Suppressor macrophage (primary cell): Measurements from ENCODE around the gene TP53INP2.
"Not testable (repeated sequence)": the region's sequence is repeated elsewhere in the genome, so short reads cannot be mapped to it uniquely, and the experiment has no call there.

ENCODE experiments used
- DNase-seq, 4 experiments: peaks; one replicate each; pipeline ENCODE4 v3.0.0-alpha.2; 2020 to 2022

TP53INP2 gene

DNA sequence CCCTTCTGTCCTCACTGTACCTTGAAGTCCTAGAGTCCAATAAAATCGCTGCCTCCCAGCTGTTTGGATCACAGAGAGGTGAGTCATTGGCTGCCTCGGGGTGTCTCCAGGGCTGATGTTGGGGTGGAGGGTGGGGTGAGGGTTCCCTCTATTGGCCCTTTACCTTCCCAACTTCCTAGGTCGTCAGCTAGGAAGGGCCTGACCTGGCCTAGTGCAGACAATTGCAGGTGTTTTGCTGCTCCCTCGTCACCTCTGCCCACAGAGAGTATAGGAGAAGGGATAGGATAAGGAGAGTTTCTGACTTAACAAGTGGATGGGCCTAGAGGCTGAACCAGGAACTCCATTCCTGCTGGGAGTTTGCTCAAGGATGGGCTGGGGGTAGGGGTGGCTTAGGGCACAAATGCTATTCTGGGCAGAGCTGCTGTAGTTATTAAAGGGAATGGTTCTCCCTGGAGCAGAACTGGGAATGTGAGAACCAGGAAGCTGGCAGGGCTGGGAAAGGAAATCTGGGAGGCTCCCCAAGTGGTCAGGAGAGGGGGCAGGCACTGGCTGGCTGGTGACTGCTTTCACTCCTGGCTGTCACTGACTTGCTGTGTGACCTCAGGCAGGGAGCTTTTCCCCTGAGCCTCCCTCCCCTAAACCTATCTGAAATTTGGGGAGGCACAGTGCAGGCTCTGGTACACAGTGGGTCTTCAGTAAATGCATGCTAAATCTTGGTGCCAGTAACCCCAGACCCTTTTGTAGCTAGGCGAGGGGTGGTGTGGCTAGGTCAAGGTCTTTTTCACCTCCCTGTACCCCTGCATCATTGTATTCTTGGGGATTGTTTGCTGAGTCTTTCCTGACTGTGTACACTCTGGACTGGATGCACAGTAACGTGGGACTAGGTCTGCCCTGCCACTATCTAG is 1.5 kb downstream of the TP53INP2 start:
- DNase-seq, result peak; percentile 31 to 63 (median 53)

DNA sequence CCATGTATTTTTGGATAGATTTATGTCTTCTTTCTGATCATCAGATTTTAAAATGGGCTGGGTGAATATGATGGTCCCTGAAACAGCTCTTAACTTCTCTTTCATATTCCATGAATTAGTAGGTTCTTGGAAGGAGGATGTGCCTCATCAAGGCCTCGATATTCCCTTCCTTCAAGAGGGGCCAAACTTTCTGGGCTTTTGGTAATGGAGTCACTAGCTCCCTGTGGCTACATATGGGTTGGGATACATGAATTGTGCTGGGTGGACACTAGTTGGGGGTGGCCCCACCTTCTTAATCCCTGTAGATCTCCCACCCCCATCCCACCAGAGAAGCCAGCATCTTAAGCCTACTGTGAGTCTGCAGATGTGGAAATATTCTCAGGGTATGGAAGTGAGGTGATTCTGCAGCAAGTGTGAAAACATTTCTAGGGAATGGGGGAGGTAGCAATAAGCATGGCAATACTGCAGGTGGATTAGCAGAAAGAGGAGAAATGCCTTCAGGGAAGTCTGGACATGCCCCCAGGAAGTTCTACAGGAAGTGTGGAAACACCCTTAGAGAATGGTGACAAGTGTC is 2.2 kb downstream of the TP53INP2 start:
- no peak for DNase-seq

DNA sequence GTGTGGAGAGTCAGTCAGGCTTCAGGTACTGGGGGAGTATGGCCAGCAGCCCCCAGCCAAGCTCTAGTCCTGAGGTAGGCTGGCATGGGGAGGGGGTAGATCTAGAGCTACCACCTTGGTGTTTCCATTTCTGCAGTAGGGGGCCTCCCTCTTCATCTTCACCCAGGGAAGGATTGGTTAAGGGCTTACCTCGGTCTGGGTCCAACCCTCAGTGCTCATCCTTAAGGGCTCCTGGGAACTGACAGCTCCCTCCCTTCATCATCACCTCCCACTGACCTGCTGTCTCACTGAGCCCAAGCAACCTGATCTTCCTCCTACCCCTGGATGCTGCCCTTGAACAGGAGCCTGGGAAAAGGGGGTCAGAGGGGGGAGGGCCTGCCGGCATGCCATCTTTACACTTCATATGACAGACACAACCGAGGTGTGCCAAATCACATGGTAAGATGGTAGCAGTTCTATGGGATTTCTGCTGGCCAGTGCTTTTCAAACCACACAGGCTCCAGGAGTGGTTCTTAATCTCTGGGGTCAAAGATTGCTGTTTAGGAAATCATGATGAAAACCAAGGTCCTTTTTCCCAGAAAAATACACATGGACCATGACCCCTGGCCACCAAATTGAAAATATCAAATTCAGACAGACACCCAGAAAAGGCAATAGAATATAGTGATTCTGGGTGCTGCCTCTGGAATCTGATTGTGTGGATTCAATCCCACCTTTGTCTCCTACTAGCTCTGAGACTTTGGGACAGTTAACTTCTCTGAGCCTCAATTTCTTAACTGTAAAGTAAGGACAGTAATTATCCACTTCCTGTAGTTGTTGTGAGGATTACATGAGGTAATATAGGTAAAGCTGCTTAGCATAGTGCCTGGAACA is 3.0 kb downstream of the TP53INP2 start:
- DNase-seq, result no peak

DNA sequence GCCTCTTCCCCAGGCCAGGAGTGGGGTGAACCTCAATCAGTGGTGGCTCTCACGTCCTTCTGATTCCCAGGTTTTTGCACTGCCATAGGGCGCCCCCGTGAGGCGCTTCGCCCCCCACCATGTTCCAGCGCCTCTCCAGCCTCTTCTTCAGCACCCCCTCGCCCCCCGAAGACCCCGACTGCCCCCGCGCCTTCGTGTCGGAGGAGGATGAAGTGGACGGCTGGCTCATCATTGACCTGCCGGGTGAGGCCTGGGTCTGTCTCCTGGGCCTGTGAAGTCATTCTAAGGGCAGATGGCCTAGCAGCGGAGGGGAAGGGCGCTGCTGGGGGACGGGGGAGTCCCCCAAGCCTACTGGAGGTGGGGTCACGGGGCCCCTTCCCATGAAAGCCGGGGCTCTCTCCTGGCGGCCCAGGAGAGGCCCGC is 4.5 kb downstream of the TP53INP2 start:
- DNase-seq, result peak; percentile 38 to 69 (median 45)

DNA sequence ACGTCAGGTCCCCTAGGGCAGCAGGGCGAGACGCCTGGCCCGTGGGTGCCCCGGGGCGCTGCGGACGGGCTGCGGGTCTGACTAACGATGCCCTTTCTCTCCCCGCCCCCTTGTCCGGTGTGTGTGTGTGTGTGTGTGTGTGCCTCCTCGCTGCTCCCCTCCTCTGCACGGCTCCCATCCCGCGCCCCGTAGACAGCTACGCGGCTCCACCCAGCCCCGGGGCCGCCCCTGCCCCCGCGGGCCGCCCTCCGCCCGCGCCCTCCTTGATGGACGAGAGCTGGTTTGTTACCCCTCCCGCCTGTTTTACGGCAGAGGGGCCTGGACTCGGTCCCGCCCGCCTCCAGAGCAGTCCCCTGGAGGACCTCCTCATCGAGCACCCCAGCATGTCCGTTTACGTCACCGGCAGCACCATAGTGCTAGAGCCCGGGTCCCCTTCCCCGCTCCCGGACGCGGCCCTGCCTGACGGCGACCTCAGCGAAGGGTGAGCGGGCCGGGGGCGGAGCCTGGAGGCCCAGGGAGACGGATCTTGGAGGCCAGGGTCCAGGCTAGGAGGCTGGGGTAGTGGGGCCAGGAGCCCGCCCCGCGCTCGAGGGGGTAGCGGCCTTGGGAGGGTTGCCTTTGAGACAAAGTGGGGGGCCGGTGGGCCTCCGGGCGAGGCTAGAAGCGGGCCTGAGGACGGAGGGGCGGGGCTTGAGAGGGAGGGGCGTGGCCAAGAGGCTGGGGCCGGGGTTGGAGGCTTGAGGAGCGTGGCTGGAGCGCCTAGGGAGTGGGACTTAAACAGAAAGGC is 5.1 kb downstream of the TP53INP2 start:
- DNase-seq, result peak; percentile 60 to 78 (median 66)

DNA sequence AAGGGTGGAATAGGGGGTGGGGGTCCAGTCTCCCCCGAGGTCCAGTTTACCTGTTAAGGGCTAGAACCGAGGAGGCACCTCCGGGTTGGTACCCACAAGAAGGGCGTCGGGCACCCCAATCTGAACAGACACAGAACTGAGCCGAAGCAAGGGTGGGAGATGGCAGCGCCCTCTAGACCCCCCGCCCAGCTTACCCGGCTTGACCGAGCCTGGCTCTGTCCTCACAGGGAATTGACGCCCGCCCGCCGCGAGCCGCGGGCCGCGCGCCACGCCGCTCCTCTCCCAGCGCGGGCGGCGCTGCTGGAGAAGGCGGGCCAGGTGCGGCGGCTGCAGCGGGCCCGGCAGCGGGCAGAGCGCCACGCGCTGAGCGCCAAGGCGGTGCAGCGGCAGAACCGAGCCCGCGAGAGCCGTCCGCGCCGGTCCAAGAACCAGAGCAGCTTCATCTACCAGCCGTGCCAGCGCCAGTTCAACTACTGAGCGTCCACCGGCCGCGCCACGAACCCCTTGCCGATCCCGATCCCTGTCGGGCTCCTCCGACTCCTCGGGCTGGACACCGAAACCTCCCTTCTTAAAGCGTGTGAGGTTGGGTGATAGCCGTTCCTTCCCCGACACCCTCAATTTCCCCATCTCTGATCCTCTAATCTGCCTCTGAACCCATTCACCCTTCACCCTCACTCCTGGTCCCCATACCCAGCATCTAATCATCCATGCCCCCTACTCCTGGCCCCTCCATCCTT is 5.9 kb downstream of the TP53INP2 start:
- DNase-seq, result peak; percentile 16 to 68 (median 42)

DNA sequence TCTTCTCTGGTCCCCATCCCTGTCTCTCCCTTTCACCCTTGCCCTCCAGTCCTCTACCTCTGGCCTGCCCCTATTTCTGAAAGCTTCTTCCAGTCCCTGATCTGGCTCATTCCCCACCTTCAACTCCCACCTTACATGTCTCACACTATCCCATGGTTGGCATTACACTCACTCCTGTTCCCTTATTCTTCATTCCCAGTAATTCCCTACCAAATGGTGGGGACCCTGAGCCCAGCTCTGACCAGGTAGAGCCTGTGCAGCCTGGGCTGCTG is 6.4 kb downstream of the TP53INP2 start:
- DNase-seq, result no peak

DNA sequence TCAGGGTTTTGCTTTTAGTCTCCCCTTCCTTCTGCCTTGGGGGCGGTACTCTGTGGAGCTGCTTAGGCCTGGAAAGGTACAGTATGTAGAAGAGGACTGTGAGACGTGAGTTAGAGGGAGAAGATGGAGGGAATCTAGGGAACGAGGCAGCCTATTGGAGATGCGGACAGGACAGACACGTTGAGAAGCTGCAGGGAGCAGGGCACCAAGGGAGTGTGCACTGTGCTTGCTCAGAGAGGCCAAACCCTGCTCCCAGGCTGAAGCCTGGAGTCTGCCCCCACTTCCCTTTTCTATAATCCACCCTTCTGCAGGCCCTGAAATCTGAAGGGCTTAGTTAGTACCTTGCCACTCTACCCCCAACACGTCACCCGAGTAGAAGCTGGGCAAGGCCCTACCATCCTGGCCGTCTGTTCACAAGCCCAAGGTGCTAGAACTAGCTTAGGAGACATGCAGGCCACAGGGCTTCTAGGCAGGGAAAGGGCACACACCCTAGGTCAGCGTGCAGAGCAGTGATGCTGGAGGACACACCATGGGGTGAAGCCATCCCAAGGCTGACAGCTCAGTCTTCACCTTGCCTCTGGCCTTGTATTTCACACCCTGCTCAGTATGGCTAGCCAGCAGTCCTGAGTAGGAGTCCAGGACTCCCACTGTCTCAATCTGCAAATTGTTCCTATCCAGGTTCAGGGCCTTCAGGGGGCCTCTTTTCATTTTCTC is 6.9 kb downstream of the TP53INP2 start:
- DNase-seq, result peak; percentile 28 to 54 (median 45)

DNA sequence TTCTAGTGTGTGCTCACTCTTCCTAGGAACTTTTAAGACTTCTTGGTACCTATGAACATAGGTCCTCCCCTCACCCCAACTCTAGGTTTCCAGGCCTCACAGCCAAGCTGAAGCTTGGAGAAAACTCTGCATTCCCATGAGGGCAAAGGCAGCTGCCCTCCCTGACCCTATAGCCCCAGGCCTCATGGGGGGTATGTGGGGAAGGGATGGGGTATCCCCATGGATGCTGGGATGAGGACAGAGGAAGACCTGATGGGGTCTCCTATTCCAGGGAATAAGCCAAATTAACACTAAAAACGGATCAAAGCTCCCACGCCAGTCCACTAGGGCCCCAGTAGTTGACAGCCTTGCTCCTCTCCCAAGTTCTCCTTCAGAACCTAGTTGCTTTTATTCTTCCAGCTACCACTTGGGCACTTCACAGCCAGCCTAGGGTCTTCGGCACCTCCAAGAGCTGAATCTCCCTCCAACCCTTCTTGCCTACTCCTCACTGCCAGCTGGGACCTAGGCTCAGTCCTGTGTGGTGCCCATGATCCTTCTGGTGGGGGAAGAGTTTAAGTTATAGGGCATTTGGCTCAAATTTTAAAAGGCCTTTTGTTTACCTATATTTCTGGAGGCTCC is 7.8 kb downstream of the TP53INP2 start:
- no peak for DNase-seq

DNA sequence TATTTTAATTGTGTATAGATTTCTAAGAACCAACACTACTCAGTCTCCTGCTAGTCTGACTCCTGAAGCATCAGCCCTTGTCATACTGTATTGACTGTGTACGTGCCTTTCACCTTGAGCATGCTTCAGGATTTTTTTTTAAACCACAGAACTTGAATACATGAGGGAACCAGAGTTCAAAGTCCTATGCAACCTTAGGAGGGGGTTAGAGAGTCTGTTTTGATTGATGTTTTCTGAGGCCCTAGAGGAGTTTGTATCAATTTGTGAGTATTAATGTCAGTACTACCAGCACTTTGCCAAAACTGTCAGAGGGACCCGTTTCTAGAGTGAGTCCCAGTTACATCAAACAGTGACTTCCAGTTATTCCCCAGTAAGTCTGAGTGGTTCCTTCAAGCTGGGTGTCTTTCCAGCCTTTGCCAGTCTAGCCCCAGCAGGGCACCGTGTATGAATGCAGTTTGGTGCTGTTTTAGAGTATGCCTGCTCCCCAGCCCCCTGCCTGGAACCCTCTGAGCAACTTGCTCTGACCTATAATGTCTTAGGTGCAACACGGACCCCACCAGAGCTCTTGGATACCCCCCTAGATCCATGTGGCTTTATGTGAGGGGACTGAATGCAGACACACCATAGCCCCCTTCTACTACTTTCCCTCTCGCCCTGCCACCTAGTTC is 8.5 kb downstream of the TP53INP2 start:
- no peak for DNase-seq

DNA sequence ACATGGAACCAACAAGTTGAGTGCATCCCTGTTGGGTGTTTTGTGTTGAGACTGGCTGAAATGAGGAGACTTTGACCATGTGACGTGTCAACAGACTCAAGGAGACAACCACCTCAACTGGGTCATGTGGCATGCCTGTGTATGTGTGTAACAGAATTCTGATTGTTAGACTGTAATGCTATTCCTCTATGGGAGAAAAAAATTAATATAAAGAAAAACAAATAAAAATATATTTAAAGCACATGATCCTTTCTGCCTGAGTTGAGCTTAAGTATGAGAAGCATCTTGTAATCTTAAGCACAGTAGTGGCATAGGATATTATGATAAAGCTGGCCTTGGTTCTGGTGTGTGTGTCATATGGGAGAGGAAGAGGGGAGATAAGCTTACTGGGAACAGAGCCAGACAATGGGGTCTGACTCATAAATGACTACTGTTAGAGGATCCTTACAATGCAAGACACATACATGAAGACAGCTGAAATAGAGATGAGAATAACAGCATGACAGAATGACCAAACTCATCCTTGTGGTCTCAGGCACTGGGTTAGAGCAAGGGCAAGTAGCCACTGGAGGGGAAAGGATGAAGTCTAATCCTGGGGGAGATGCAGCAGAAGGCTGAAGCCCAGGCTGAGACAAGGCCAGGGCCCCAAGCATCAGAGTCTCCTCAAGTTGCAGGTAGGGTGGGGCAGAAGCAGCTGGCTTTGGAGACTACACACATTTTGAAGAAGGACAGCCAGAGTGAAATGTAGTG is 9.2 kb downstream of the TP53INP2 start:
- DNase-seq, result peak; percentile 31 to 77 (median 52)

DNA sequence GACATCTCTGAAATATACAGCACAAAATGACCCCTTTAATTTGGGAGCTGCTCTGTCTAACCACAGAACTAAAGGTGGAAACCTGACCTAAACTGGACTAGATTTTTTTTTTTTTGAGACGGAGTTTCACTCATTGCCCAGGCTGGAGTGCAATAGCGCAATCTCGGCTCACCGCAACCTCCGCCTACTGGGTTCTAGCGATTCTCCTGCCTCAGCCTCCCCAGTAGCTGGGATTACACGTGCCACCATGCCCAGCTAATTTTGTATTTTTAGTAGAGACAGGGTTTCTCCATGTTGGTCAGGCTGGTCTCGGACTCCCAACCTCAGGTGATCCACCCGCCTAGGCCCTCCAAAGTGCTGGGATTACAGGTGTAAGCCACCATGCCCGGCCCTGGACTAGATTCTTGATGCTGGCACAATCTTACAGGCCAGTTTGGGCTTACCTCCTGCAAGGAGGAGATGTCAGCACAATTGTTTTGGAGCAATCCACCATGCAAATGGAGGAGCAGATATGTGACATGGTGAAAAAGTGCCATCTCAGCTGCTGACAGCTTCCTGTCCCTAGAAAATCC is 9.9 kb downstream of the TP53INP2 start:
- not testable (repeated sequence) for DNase-seq

DNA sequence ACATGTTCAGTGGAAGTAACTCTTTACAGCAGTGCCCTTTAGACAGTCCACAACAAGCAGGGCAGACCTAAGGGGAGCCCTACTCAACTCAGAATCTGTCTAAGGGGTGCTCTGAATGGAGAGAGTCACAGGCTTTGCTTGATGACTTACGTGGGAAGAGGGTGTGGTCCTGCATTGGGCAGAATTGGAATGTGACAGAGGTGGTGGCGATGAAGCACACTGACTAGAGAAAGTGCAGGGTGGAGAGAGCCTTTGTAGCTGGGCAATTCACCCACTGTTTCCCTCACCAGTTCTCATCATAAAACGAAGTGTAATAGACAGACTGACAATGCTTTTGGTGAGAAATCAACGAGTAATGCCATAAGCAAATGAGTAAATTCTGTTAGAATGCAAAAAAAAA is 11.2 kb downstream of the TP53INP2 start:
- no peak for DNase-seq

DNA sequence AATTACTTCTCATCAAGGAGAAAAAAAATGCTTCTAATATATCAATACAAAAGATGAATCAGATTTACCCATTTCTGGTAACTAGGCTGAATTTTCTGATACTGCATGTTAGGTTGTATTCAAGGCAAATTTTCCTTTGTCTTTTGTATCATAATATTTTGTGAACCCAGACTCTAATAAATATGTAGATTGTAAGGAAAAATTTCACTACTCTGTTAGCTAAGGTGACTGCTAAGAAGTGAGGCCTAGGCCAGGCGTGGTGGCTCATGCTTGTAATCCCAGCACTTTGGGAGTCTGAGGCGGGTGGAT is 12.7 kb downstream of the TP53INP2 start:
- DNase-seq, result no peak

DNA sequence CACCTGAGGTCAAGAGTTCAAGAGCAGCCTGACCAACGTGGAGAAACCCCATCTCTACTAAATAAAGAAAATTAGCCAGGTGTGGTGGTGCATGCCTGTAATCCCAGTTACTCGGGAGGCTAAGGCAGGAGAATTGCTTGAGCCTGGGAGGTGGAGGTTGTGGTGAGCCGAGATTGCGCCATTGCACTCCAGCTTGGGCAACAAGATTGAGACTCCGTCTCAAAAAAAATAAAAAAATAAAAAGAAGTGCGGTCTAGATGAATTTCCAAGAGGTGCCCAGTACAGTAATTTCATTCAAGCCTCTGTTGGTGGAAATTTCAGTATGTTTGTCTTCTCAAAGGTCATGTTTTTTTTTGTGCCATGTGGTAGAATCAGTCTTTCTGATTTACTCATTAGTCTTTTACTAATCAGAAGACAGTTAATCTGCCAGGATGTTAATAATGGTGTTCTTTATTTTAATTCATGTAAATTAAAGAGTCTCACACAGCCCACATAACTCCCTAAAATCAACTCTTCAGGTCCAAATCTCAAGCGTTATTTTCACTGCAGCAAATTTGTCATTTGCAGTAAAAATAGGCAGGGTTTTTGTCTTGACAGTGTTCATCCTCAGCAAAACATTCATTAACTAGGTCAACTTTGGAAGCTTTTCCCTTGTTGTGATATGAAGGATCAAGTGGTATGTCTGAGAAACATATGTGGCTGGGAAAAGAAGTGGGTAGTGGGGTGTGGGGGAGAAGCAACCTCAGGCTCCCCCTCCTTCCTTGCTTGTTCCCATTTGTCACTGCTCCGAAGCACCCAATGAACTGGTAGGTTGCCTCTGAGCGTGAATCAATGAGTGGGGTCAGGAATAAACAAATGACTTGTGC is 13.3 kb downstream of the TP53INP2 start:
- DNase-seq, result no peak

DNA sequence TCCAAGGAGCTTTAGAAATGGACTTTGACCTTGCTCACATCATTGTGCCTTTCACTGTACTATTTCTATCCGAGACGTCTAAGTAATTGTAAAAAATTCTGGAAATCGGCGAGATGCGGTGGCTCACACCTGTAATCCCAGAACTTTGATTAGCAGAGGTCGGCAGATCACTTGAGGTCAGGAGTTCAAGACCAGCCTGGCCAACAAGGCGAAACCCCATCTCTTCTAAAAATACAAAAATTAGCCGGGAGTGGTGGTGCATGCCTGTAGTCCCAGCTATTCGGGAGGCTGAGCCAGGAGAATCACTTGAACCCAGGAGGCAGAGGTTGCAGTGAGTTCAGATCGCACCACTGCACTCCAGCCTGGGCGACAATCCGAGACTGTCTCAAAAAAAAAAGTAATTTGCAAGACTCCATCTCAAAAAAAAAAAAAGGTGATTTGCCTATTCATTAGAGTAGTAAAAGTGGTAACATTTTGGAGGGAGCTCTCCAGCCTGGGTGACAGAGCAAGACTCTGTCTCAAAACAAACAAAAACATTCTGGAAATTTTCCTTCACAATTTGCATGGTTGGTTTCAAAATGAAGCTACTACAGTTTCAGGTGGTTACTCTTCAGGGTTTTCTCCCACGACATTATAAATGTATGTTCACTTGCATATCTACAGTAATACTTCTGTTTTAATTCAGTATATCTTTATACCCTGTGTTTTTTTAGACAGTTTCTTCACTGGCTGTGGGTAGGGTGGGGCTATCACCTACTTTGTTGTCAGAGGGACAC is 15.3 kb downstream of the TP53INP2 start:
- DNase-seq, result not testable (repeated sequence)

DNA sequence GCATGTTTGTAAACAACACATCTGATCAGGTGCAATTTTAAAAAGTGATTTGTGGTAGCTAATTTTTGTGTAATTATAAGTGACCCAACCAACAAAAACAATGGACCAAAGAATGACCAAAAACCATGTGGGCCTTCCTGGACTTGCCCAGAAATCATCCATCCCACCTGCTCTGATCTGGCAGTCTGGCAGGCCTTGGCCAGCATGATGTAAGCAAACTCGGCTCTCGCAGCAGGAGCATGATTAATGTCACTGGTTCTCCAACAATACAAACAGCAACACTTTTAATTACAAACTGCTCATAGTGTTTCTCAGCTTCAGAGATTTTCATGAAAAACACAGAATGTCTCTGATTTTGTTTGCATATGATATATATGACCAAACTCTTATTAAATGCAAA is 16.1 kb downstream of the TP53INP2 start:
- DNase-seq, result no peak
